KBM-7 (cell line): ENCODE measurements around the gene TRIM22.
"Not testable (repeated sequence)": the region's sequence is repeated elsewhere in the genome, so short reads cannot be mapped to it uniquely, and the experiment has no call there.

ENCODE experiments used
- DNase-seq: peaks from one replicate; pipeline ENCODE4 v3.0.0-alpha.2; 2015
- in situ Hi-C: fragments of 300-500 bp; cut with MboI; formaldehyde crosslinking; loops from 2 replicates; pipeline ENCODE4 v1.14.3; 2020; ENCODE audit warnings: low sequenced_read_pairs, low pct_unique_long_range_greater_than_20kb, mixed read lengths

The TRIM22 gene

GRCh38 chr11:5688482-5688881 is 1.1 kb upstream of the TRIM22 start:
- DNase-seq = no peak
- in situ Hi-C loops = no loop called here

GRCh38 chr11:5690216-5690615 is 626 bp downstream of the TRIM22 start:
- DNase-seq = peak; percentile 86
- in situ Hi-C loops = no loop called here

GRCh38 chr11:5690736-5691135 is 1.1 kb downstream of the TRIM22 start:
- DNase-seq = peak; percentile 53
- in situ Hi-C loops = no loop called here

DNA sequence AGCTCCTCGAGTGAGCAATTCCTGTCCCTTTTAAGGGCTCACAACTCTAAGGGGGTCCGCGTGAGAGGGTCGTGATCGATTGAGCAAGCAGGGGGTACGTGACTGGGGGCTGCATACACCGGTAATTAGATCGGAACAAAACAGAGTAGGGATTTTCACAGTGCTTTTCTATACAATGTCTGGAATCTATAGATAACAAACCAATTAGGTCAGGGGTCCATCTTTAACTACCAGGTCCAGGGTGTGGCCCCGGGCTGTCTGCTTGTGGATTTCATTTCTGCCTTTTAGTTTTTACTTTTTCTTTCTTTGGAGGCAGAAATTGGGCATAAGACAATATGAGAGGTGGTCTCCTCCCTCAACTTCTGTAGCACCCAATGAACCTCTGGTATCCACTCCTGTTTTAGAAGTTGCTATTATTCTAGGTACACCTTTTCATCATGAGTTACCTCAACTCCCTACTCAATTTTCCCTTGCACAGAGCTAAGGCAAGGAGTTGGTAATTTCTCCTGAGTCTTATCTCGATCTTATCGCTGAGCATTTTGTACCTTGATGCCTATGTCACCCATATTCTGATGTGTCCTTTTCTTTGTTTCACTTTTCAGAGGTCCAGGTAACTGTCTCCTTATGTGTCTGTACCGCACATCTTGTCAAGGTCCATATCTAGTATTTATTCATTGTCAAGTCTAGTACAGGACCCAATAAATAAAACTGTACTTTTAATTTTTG is 1.8 kb downstream of the TRIM22 start:
- in situ Hi-C loops = not testable (repeated sequence)
- DNase-seq = peak; percentile 28

DNA sequence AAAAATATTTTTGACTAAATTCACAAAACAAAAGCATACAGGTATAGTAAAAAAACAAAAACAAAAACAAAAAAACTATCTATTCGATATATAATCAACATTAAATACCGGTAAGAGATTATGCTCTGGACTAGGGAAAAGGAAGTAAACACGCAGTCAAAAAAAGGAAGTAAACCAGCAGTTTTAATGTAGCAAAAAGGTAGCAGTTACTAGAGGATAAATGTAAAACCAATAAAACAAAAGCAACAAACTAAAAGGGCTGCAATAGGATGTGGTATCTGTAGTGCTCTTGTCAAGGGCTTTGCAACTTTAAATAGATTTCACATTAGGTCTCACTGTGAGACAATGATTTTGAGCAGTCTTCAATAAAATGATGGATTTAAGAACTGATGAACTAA is 2.4 kb downstream of the TRIM22 start:
- in situ Hi-C loops = no loop called here

GRCh38 chr11:5694642-5695041 is 5.1 kb downstream of the TRIM22 start:
- in situ Hi-C loops = no loop called here
- no peak for DNase-seq

More for the DNA sequence above, 2.4 kb downstream of the TRIM22 start:
- peak; percentile 67 for DNase-seq

- in situ Hi-C loops = no loop called here
- DNase-seq = no peak
Observed at GRCh38 chr11:5695580-5695979, 6.0 kb downstream of the TRIM22 start.

DNA sequence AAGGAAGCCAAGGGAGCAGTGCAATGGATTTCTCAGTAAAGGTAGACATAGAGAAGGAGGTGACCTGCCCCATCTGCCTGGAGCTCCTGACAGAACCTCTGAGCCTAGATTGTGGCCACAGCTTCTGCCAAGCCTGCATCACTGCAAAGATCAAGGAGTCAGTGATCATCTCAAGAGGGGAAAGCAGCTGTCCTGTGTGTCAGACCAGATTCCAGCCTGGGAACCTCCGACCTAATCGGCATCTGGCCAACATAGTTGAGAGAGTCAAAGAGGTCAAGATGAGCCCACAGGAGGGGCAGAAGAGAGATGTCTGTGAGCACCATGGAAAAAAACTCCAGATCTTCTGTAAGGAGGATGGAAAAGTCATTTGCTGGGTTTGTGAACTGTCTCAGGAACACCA is 6.6 kb downstream of the TRIM22 start:
- no peak for DNase-seq
- in situ Hi-C loops = no loop called here

DNA sequence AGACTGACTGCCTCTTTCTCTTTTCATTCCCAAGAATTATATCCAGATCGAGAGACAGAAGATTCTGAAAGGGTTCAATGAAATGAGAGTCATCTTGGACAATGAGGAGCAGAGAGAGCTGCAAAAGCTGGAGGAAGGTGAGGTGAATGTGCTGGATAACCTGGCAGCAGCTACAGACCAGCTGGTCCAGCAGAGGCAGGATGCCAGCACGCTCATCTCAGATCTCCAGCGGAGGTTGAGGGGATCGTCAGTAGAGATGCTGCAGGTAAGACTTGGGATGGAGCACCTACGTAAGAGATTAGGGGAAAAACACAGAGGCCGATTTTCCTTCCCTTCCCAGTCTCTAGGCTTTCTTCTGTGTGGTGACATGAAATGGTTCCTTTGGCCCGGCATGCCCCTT is 8.7 kb downstream of the TRIM22 start:
- in situ Hi-C loops = no loop called here
- no peak for DNase-seq

DNA sequence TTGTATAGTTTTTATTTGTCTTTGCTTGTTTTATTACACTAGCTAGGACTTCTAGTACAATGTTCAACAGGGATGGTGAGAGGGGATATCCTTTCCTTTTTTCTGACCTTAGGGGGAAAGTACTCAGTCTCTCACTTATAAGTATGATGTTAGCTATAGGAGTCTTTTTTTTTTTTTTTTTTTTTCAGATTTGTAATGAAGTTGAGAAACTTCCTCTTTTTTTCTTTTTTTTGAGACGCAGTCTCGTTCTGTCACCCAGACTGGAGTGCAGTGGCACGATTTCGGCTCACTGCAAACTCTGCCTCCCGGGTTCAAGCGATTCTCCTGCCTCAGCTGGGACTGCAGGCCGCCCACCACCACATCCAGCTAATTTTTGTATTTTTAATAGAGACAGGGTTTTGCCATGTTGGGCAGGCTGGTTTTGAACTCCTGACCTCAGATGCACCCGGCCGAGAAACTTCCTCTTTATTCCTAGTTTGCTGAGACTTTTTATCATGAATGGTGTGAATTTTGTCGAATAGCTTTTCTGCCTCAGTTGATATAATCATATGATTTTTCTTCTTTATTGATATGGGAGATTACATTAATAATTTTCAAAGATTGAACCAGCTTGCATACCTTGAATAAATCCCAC is 10.9 kb downstream of the TRIM22 start:
- DNase-seq = peak; percentile 82
- in situ Hi-C loops = no loop called here

DNA sequence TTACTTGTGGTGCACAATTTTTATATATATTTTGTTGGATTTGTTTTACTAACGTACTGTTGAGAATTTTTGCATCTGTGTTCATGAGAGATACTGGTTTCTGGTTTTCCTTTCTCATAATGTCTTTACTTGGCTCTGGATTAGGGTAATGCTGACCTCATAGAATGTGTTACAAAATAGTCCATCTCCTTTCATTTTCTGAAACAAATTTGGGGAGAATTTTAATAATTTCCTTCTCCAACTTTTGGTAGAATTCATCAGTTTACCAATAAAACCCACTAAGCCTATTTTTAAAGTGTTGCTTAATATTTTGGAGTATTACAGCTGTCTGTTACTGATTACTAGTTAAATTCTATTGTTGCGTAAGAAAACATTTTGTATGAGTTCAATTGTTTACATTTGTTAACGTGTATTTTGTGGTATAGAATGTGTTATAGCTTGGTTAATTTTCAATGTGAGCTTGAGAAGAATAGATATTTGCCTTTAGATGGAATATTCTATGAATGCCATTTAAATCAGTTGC is 11.5 kb downstream of the TRIM22 start:
- in situ Hi-C loops = no loop called here
- DNase-seq = no peak

GRCh38 chr11:5703741-5704536 is 14.3 kb downstream of the TRIM22 start:
- DNase-seq = no peak
- in situ Hi-C loops = no loop called here

GRCh38 chr11:5705688-5706087 is 16.1 kb downstream of the TRIM22 start:
- in situ Hi-C loops = no loop called here
- DNase-seq = no peak

- peak; percentile 28 for DNase-seq
- in situ Hi-C loops = no loop called here
Observed at GRCh38 chr11:5712507-5712906, 22.9 kb downstream of the TRIM22 start.

- DNase-seq = no peak
- in situ Hi-C loops = no loop called here
Observed at GRCh38 chr11:5713695-5714094, 24.1 kb downstream of the TRIM22 start.

GRCh38 chr11:5716518-5716917 is 26.9 kb downstream of the TRIM22 start:
- DNase-seq, in situ Hi-C loops: not testable (repeated sequence)

- DNase-seq = no peak
- in situ Hi-C loops = no loop called here
Observed at GRCh38 chr11:5719703-5720495, 30.3 kb downstream of the TRIM22 start.

DNA sequence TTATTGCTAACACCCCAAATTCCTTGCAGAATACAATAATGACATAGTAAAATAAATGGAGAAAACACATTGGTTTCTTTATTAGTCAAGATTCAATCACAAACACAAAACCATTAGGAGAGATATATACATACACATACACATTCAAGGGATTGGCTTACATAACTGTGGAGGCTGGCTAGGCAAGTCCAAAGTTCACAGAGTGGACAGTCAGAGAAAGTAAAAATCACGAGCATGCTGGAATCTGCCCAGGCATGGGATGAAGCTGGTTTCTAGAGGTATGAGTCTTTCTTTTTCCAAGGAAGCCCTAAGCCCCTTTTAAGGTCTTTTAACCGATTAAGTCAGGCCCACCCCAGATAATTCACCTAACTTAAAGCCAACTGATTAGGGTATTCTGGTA is 33.0 kb downstream of the TRIM22 start:
- in situ Hi-C loops = no loop called here
- no peak for DNase-seq

DNA sequence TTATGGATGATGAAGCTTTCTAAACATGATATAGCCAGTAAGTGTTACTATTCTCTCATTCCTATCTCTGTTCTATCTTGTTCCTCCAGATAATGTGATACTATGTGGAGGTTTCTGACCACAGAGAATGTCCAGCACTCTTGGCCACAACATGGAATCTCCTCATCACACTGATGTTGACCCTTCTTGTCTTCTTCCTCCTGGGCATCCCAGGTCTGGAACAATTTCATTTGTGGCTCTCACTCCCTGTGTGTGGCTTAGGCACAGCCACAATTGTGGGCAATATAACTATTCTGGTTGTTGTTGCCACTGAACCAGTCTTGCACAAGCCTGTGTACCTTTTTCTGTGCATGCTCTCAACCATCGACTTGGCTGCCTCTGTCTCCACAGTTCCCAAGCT is 36.8 kb downstream of the TRIM22 start:
- no peak for DNase-seq
- in situ Hi-C loops = no loop called here
